KBM-7 (cell line): ENCODE measurements around the gene CPNE8.
A peak's percentile ranks its signal among the peaks of the same experiment; 100 is the strongest.
"Not testable (repeated sequence)": the region's sequence is repeated elsewhere in the genome, so short reads cannot be mapped to it uniquely, and the experiment has no call there.

Experiments used
- DNase-seq: peaks from one replicate; pipeline ENCODE4 v3.0.0-alpha.2; 2015
- in situ Hi-C: fragments of 300-500 bp; cut with MboI; formaldehyde crosslinking; loops from 2 replicates; pipeline ENCODE4 v1.14.3; 2020; ENCODE audit warnings: low sequenced_read_pairs, low pct_unique_long_range_greater_than_20kb, mixed read lengths

CPNE8 gene

DNA sequence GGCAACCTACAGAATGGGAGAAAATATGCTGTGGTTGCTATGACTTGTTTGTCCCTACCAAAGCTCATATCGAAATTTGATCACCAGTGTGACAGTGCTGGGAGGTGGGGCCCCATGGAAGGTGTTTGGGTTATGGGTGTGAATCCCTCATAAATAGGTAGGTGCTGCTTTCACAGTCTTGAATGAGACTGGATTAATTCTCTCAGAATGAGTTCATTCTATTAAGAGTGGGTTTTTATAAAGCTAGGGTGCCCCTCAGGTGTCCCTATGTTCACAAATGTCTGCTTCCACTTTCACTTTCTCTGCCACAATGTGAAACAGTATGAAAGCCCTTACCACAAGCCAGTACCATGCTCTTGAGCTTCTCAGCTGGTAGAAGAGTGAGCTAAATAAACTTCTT, 133.5 kb downstream of the CPNE8 start:
- peak; percentile 14 for DNase-seq
- in situ Hi-C loops, result no loop called here

DNA sequence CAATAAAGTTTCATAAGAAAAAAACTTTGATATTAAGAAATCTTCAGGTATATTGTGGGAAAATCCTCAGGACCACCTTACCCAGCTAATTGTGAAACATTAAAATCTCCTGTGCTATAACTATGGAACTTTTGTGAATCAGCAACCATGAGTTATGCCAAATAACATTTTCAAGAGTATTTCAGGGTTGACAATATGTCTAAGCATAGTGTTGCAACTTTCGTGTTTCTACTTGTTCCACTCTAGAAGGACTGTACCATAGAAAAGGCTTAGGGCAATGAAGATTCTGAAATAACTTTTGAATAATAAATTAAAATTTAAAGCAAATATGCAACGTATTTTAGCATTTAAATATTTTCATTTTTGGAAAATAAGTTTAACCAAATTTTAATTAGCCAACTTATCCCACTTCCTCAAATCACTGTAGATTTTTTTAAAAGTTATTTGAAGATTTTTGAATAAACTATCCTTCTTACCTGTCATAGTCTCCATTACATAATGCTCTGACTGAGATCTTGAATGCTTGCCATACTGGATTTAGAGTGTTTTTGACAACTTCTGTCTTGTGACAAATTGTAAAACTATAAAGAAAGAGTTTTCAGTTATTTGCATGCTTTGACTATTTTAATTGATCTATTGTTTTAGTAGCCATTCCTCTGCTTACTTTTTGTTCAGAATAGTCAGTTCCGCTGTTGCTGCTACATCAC, 143.6 kb downstream of the CPNE8 start:
- in situ Hi-C loops, result no loop called here
- no peak for DNase-seq

DNA sequence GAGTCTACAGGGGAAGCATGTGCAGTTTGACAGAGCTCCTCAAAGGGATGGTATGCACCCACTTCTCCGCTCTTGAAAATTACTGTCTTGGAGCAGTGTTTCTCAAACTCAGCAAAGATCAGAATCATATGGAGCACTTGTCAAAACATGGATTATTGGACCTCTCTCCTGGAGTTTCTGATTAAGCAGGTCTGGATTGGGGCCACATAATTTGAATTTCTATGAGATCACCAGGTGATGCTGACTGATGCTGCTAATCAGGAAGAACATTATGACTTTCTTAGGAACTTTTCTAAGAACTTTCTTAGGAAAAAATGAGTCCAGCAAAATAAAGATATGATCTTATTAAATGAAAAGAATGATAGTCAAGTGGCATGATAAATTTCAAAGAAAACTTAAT, 144.3 kb downstream of the CPNE8 start:
- in situ Hi-C loops, result no loop called here
- no peak for DNase-seq

DNA sequence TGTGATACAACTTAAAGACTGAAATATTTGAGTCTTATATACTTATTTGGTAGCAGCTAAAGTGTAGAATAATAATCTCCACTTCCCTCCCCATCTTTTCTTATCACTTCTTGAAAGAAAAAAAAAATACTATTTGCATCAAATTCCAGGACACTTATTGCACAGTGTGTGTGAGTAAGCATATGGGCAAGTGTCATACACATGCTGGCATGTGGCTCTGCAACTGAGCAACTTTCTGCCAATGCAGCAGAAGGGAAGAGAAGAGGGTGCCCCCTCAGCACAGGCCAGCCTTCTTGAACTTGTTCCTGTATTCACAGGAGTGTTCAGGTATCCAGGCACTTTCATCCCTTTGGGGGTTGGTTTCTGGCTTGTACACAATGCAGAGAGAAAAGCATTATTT, 145.8 kb downstream of the CPNE8 start:
- in situ Hi-C loops, result no loop called here
- no peak for DNase-seq

DNA sequence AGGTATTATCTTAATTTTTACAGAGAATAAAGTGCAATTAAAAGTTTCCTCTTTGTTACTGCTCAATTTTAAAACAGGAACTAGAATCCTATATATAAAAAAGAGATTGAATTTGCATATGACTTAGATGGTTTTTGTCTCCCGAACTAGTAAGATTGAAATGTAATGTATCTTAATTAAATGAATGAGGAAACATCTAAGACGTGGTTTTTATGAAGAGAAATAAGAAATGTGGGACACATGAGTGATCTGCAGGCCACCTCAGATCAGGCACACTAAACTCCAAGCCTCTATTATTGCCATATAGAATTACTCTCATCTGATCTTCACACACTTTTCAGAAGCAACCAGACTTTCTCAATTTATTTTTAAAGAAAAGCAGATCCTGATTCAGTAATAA, 158.6 kb downstream of the CPNE8 start:
- no peak for DNase-seq
- in situ Hi-C loops, result no loop called here

DNA sequence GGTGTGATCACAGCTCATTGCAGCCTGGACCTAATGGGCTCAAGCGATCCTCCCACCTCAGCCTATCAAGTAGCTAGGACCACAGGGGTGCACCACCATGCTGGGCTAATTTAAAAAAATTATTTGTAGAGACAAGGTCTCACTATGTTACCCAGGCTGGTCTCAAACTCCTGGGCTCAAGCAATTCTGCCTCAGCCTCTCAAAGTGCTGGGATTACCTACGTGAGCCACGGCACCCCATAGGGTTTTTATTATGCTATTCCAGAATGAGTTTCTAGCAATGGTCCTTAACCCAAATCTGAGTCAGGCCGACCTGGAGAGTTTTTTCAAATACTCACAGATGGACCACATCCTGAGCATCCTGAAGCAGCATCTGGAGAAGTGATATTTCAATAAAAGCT, 159.8 kb downstream of the CPNE8 start:
- in situ Hi-C loops, result no loop called here

DNA sequence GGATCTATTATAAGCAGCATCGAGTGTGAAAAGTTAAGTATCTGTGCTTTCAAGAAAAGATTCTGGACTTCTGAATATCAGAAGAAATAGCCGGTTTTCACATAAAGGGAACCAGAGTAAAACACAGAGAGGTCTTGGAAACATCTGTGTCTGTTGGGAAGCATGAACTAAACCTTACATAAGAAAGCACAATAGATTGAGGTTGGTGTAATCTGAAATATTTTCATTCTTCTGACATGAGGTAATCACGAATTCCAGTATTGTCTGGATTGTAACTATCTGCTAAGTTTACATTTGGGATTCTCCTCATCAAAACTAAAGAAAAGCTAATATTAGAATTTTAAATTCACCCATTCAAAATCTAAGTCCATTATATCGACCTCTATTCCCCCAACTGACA, 161.3 kb downstream of the CPNE8 start:
- in situ Hi-C loops, result no loop called here
- no peak for DNase-seq

More for the DNA sequence above, 159.8 kb downstream of the CPNE8 start:
- DNase-seq, result no peak

DNA sequence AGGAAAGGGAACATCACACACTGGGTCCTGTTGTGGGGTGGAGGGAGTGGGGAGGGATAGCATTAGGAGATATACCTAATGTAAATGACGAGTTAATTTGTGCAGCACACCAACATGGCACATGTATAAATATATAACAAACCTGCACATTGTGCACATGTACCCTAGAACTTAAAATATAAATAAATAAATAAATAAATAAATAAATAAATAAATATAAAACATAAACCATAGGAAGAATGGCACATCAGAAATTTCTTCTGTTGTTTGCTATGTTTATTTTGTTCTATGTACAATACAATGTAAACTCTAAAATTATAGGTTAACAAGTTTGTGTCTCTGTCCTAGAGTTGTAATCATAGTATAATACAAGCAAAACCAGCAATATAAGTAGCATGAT, 162.9 kb downstream of the CPNE8 start:
- in situ Hi-C loops, DNase-seq: not testable (repeated sequence)

DNA sequence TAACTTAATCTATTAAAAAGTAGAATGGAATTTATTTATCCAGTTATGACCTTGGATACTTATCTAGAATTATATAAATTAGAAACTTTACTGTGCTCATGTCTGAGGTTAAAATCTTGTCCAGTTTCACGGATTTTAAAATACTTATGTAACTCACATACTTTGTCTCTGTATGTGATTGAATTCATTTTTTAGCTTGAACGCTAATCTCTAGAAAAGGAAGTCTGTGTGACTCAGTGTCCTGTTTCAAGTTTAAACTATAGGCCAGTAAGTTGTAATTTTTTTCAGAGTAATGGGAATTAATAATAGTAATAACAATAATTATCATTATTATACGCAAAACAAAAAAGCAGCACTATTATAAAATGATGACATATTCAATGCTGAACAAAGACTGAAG, 168.6 kb downstream of the CPNE8 start:
- DNase-seq, result no peak
- in situ Hi-C loops, result no loop called here

DNA sequence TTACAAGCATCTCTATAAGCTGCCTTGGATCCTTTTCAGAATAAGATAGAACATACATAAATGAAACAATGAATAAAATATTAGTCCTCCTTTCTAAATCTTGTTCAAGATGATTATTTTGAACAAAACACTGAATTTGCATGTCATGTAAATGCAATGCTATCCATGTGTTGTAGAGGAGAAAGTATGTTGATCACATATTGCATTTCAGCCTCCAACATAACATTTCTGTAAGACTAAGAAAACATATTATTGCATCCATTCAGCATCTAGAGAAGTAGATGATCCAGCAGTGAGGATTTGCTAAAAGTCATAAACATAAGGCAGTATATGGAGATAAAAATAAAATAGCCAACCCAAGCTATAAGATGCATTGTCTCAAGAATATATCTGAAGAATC, 172.6 kb downstream of the CPNE8 start:
- in situ Hi-C loops, result no loop called here
- DNase-seq, result no peak

DNA sequence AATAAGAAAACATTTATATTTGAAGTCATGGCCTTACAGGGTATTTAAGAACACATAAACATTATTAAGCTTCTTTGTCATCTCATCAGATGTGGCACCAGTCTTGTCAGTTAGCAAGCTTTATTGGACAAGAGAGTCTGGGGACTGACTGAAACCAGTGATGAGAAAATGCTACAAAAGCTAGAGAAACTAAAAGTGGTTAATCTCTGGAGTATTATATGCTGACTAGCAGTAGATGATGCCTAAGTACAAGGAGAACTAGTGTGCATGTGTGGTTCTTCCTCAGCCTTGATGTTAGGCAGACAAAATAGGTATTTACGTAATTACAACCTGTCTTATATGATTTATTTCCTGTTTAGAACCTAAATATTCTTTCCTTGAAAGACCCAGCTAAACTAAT, 176.5 kb downstream of the CPNE8 start:
- in situ Hi-C loops, result no loop called here
- DNase-seq, result no peak

DNA sequence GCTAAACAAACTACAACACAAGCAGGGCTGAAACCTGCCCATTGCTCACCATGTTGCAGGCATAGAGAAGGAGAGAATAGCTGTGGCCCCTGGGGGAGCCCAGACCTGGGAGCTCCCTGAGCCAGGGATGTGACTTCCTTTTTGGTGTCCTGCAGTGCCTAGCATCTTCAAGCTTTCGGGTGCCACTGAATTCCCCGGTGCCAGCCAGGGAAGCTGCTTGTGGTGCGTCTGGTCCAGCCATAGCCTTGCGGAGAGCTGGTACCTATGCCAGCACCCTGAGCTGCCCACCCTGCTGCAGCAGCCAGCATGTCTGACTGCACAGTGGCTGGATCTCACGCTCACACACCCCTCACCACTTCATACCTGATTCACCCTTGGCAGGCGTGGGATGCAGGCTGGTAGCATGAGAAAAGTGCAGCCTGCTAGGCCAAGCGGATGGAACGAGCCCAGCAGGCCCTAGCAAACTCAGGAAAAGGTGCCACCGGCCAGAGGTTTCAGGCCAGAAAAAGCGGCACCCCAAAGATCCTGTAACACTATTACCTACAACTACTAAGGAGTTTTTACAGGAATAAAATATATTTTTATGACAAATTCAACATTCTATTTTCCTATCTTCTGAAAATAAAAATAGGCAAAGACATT, 183.7 kb downstream of the CPNE8 start:
- DNase-seq, result no peak
- in situ Hi-C loops, result no loop called here

DNA sequence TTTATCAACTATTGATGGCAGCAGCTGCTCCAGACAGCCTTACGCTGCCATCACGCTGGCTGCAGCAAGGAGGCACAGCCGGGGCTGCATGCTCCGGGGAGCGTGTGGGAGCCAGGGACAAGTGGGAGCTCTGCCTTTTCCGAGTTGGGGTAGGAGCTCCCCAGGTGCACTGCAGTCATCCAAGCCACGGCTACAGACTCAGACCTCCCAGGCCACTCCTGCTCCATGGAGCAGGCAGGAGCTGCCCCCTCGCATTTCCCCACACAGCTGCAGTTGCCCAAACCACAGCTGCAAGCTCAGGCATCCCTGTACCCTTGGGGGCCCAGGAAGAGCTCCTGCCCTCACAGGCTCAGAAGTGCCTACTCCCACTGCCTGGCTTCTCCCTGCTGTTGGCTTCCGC, 184.7 kb downstream of the CPNE8 start:
- DNase-seq, result no peak
- in situ Hi-C loops, result no loop called here

DNA sequence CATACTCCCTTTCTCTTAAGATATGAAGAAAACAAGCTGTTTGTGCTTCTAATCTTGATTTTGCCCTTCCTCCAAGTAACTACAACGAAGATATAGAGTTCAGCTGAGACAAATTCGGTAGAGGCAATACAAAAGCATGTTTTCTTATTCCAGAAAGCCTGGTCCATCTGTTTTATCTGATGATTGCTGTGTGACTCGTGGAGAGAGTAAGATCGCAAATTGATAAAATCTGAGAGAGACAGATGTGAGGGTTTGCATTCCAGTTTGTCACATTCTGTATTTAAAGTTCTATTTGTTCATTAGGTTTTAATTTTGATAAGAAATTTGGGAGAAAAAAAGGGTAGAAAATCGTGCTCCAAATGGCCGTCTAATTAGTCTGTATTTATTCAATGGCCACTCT, 192.1 kb downstream of the CPNE8 start:
- no peak for DNase-seq
- in situ Hi-C loops, result no loop called here

DNA sequence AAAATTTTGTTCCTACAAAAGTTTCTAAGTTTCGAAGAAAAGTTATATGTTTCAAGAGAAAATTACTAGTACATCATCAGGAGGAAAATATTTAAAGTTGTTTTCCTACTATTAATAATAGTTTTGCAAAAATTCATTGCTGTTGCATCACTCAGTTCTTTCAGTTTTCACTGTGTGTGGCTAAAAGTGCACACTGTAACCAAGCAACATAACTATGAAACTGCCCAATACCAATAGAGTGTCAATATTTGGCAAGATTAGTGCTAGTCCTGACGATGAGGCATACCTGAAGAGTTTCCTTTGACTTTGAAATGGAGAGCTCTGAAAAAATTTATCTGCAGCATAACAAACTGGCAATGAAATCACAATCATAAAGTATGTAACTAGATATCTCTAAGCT, 194.3 kb downstream of the CPNE8 start:
- no peak for DNase-seq
- in situ Hi-C loops, result no loop called here

DNA sequence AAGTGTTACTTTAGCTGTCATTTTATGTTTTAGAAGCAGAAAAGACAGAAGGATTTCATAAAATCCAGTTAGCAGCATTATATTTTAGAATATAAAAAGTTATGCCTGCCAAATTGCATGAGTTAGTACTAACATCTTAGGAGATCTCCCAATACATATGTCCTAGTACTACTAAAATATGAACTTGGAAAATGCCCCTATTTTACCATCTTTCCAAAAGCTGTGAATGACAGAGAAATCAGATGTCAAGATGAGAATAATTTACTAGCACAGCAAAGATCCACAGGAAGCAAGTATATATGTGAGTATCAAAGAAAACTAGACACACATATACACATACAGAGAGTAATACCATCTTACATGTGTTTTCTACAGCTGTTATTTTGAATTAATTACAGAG, 196.9 kb downstream of the CPNE8 start:
- DNase-seq, result no peak
- in situ Hi-C loops, result no loop called here

DNA sequence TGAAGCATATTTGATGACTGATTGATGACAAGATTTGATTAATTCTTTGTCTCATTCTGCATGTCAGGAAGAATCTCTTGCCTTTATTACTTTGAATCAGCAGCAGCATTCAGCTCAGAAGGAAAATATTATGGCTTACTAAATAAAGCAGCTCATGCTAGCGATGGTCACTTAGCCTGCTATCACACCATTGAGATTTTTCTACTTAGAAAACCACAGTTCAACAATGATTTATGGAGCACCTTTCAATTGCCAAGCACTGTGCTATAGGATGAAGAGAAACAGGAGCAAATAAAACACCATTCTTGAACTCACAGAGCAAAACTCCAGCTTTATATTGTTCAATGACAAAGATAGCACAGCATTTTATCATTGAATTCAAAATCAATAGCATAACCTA, 197.7 kb downstream of the CPNE8 start:
- in situ Hi-C loops, result no loop called here
- DNase-seq, result no peak

DNA sequence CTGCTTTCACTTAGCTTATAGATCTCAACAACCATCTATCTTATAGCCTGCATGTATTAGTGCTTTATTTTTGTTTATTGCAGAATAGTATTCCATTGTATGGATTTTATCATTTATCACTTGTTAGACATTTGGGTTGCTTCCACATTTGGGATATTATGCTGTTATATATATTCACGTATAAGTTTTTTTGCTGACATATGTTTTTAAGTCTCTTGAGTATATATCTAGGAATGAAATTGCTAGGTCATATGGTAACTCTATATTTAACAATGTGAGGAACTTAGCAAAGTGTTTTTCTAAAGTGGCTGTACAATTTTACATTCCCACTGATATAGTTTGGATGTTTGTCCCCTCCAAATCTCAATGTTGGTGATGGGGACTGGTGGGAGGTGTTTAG, 208.1 kb downstream of the CPNE8 start:
- in situ Hi-C loops, result no loop called here
- DNase-seq, result no peak

DNA sequence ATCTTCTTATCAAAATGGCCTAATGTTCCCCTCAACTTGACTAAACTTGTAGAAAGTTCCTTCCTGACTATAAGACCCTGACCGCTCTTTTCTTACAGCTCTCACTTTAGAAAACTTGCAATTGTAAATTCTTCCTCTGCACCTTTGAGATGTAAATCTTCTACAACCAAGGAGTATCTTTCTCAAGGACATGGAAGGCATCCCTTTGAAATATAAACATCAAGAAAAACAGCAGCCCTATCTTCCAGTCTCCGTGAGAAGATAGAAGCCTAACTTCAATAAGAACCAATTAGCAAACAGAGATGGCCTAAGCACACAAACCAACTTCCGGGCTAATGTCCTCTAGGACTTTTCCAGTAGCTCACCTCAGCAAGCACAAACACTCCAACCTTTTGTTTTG, 210.3 kb downstream of the CPNE8 start:
- in situ Hi-C loops, result no loop called here
- no peak for DNase-seq

DNA sequence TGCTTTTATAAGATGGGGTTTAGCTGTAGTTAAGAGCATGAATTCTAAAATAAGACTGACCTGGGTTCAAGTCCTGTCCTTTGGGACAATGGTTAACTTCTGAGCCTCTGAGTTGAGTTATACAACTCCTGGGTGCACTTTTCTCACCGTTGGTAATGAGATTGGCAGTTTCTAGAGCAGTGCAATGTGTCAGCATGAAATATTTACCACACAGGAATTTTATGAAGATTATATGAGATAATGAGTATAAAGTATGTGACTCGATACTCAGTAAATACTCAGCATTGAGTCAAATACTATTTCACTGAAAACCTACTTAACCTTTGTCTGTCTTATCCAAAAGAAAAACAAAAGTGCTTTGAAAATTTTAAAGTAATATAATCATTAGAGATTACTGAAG, 214.2 kb downstream of the CPNE8 start:
- in situ Hi-C loops, result no loop called here

DNA sequence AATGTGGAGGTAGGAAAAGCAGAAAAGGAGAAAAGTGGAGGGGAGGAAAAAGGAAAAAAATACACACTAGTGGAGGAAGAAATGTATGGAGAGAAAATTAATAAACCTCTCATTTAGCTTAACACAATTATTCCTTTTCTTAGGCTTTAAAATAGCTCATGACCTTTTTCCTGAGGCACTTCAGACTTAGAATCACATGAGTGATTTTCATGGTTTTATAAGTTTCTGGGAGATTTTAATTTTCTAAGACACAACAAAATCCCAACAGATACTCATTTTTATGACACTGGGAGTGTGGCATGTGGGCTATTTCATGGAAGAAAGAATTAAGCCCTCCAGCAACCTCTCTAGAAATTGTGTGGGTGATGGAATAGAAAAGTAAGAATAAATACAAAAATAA, 214.7 kb downstream of the CPNE8 start:
- in situ Hi-C loops, result no loop called here
- no peak for DNase-seq

More for the DNA sequence above, 214.2 kb downstream of the CPNE8 start:
- no peak for DNase-seq
